Measurements from ENCODE around the gene FDX2. TPM values are rescaled to one million over a fixed set of nuclear protein-coding genes. Genes with fewer than 3 reads are reported as not detected.

Gene FDX2
- total RNA-seq, 4 donors from 2014 or later, result 6.1 to 28.9 (median 8.4) TPM; not detected in 1

GRCh38 chr19:10295847-10296591 lies 19.8 kb downstream of the FDX2 start:
- no peak overlapping the region for H3K27ac ChIP-seq
- no peaks in the 10 kb centered on the region for H3K9me3 ChIP-seq
- DNase-seq, result no peak
- TF ChIP-seq CTCF (IDR thresholded peaks at IDR 0.05) (no peak), EP300 (IDR thresholded peaks at IDR 0.05; ENCODE audit: low read depth) (no peak), POLR2AphosphoS5 (IDR thresholded peaks at IDR 0.05) (no peak), POLR2A (IDR thresholded peaks at IDR 0.05) (no peak)
- intact Hi-C loops (cut with DNase I; ENCODE audit: low total_unique reads), result no loop called here
- peaks cover 23 to 43% (median 39%) of the 10 kb centered on the region in 4 donors for H3K4me1 ChIP-seq
- no peaks in the 10 kb centered on the region for H3K36me3 ChIP-seq
- H3K27me3 ChIP-seq, result peaks cover 88% of the 10 kb centered on the region
- 8% methylated on average over 12 of the region's 58 CpGs; no CpG with 5 or more reads in 1 of the 2 donors for WGBS, 2 donors (ENCODE audit: low coverage in 1 of 2)
- in situ Hi-C loops (cut with MboI; ENCODE audit: low pct_ligation_motif_present in 1 of 4, low pct_unique_long_range_greater_than_20kb in 1 of 4, low sequenced_read_pairs in 3 of 4), result no loop called here
- peak overlapping the region in 3 of 4 donors; percentile 1 to 36 (median 18) for H3K4me3 ChIP-seq

- DNase-seq, result peak; percentile 74
- intact Hi-C loops (cut with DNase I; ENCODE audit: low total_unique reads) (no loop called here), in situ Hi-C loops (cut with MboI; ENCODE audit: low pct_ligation_motif_present in 1 of 4, low pct_unique_long_range_greater_than_20kb in 1 of 4, low sequenced_read_pairs in 3 of 4) (no loop called here)
- Histone ChIP-seq H3K27ac (no peak overlapping the region), H3K36me3 (no peaks in the 10 kb centered on the region), H3K4me3 (peak overlapping the region in 3 of 4 donors; percentile 1 to 36 (median 18)), H3K4me1 (peaks cover 29 to 50% (median 45%) of the 10 kb centered on the region in 4 donors), H3K27me3 (peaks cover 94% of the 10 kb centered on the region), H3K9me3 (no peaks in the 10 kb centered on the region)
- TF ChIP-seq CTCF (IDR thresholded peaks at IDR 0.05), result peak in 1 of 5 experiments; percentile 9
- peak; percentile 23 for TF ChIP-seq POLR2A (IDR thresholded peaks at IDR 0.05)
- TF ChIP-seq POLR2AphosphoS5 (IDR thresholded peaks at IDR 0.05), result peak in 1 of 3 donors; percentile 6
- no peak for TF ChIP-seq EP300 (IDR thresholded peaks at IDR 0.05; ENCODE audit: low read depth)
- WGBS, 2 donors (ENCODE audit: low coverage in 1 of 2), result 2% methylated on average over 44 of the region's 48 CpGs; no CpG with 5 or more reads in 1 of the 2 donors
These were observed 20.4 kb downstream of the FDX2 start for GRCh38 chr19:10295305-10295846.

GRCh38 chr19:10294368-10294697 lies 21.5 kb downstream of the FDX2 start:
- intact Hi-C loops (cut with DNase I; ENCODE audit: low total_unique reads) (no loop called here), in situ Hi-C loops (cut with MboI; ENCODE audit: low pct_ligation_motif_present in 1 of 4, low pct_unique_long_range_greater_than_20kb in 1 of 4, low sequenced_read_pairs in 3 of 4) (no loop called here)
- H3K4me1 ChIP-seq, result peaks cover 39 to 55% (median 54%) of the 10 kb centered on the region in 4 donors
- DNase-seq, result peak; percentile 33
- TF ChIP-seq CTCF (IDR thresholded peaks at IDR 0.05) (peak in 1 of 5 experiments; percentile 15), EP300 (IDR thresholded peaks at IDR 0.05; ENCODE audit: low read depth) (no peak)
- H3K27me3 ChIP-seq, result peaks cover 95% of the 10 kb centered on the region
- H3K4me3 ChIP-seq, result no peak overlapping the region
- no peaks in the 10 kb centered on the region for H3K36me3 ChIP-seq
- no peak overlapping the region for H3K27ac ChIP-seq
- H3K9me3 ChIP-seq, result no peaks in the 10 kb centered on the region
- WGBS, 2 donors (ENCODE audit: low coverage in 1 of 2), result 23% methylated on average over 25 of the region's 25 CpGs; no CpG with 5 or more reads in 1 of the 2 donors

- Histone ChIP-seq H3K27ac (no peak overlapping the region), H3K27me3 (peaks cover 95% of the 10 kb centered on the region), H3K9me3 (no peaks in the 10 kb centered on the region), H3K36me3 (no peaks in the 10 kb centered on the region), H3K4me1 (peaks cover 44 to 60% (median 60%) of the 10 kb centered on the region in 4 donors), H3K4me3 (no peak overlapping the region)
- intact Hi-C loops (cut with DNase I; ENCODE audit: low total_unique reads) (no loop called here), in situ Hi-C loops (cut with MboI; ENCODE audit: low pct_ligation_motif_present in 1 of 4, low pct_unique_long_range_greater_than_20kb in 1 of 4, low sequenced_read_pairs in 3 of 4) (no loop called here)
- DNase-seq, result no peak
- WGBS, 2 donors (ENCODE audit: low coverage in 1 of 2), result 37% methylated on average over 45 of the region's 49 CpGs; no CpG with 5 or more reads in 1 of the 2 donors
- TF ChIP-seq POLR2AphosphoS5 (IDR thresholded peaks at IDR 0.05) (no peak), POLR2A (IDR thresholded peaks at IDR 0.05) (no peak), EP300 (IDR thresholded peaks at IDR 0.05; ENCODE audit: low read depth) (no peak), CTCF (IDR thresholded peaks at IDR 0.05) (no peak)
These were observed 22.0 kb downstream of the FDX2 start for GRCh38 chr19:10293637-10294367.
